ENCODE measurements around the gene ANTKMT. TPM values are rescaled to one million over a fixed set of nuclear protein-coding genes. Genes with fewer than 3 reads are reported as not detected.

ANTKMT gene
- total RNA-seq, 1 donor from 2014 or later: 53.0 TPM

Other genes with a start within 250 kb of the ANTKMT start
- 57.0 and 72.5 TPM in 2 replicates for gene CAPN15, start 193.4 kb upstream of the ANTKMT start, total RNA-seq
- gene PRR35, start 160.8 kb upstream of the ANTKMT start, total RNA-seq: not detected in 2 replicates
- gene NHLRC4, start 154.1 kb upstream of the ANTKMT start, total RNA-seq: 2.7 and 3.3 TPM in 2 replicates
- 34.6 and 69.5 TPM in 2 replicates for gene PIGQ, start 151.2 kb upstream of the ANTKMT start, total RNA-seq
- gene RAB40C, start 131.1 kb upstream of the ANTKMT start, total RNA-seq: 17.6 and 25.1 TPM in 2 replicates
- 0.06 TPM in 1 of 2 replicates, not detected in the other for gene WFIKKN1, start 90.2 kb upstream of the ANTKMT start, total RNA-seq
- 163 and 315 TPM in 2 replicates for gene METTL26, start 84.8 kb upstream of the ANTKMT start, total RNA-seq
- gene MCRIP2, start 79.3 kb upstream of the ANTKMT start, total RNA-seq: 24.1 and 25.7 TPM in 2 replicates
- gene WDR90, start 71.8 kb upstream of the ANTKMT start, total RNA-seq: 17.4 and 21.2 TPM in 2 replicates
- gene RHOT2, start 53.0 kb upstream of the ANTKMT start, total RNA-seq: 48.3 and 78.9 TPM in 2 replicates
- gene RHBDL1, start 45.5 kb upstream of the ANTKMT start, total RNA-seq: 0.34 and 1.6 TPM in 2 replicates
- 159 and 240 TPM in 2 replicates for gene STUB1, start 40.7 kb upstream of the ANTKMT start, total RNA-seq
- 60.4 and 70.8 TPM in 2 replicates for gene JMJD8, start 36.8 kb upstream of the ANTKMT start, total RNA-seq
- 9.9 and 12.5 TPM in 2 replicates for gene WDR24, start 30.7 kb upstream of the ANTKMT start, total RNA-seq
- 1.6 TPM in 2 replicates for gene FBXL16, start 15.3 kb upstream of the ANTKMT start, total RNA-seq
- gene METRN, start 6.0 kb upstream of the ANTKMT start, total RNA-seq: 54.4 and 134 TPM in 2 replicates
- gene CCDC78, start 5.3 kb downstream of the ANTKMT start, total RNA-seq: 0.41 and 3.9 TPM in 2 replicates
- gene HAGHL, start 6.0 kb downstream of the ANTKMT start, total RNA-seq: 8.2 and 12.8 TPM in 2 replicates
- gene CIAO3, start 19.9 kb downstream of the ANTKMT start, total RNA-seq: 33.7 and 34.3 TPM in 2 replicates
- 2.1 and 2.4 TPM in 2 replicates for gene MSLN, start 39.6 kb downstream of the ANTKMT start, total RNA-seq
- 35.9 and 42.1 TPM in 2 replicates for gene RPUSD1, start 67.2 kb downstream of the ANTKMT start, total RNA-seq
- 7.3 and 24.3 TPM in 2 replicates for gene CHTF18, start 67.5 kb downstream of the ANTKMT start, total RNA-seq
- not detected in 2 replicates for gene GNG13, start 79.6 kb downstream of the ANTKMT start, total RNA-seq
- gene LMF1, start 249.8 kb downstream of the ANTKMT start, total RNA-seq: 25.2 and 36.6 TPM in 2 replicates

Measured in glomerular endothelial cell (primary cell).